KMS-11 (cell line): ENCODE data around the gene LIN7C.

Experiments
- H2AFZ ChIP-seq: fragments of 200-600 bp; sonication (generic); 2 replicates; pipeline ENCODE4 v1.6.1; 2016; ENCODE audit warnings: antibody characterized with exemption, mixed run types, low read depth
- H3K27ac ChIP-seq: fragments of 200-600 bp; sonication (generic); 2 replicates; pipeline ENCODE4 v1.6.1; 2016; ENCODE audit warnings: mild to moderate bottlenecking, mixed run types
- H3K27me3 ChIP-seq: fragments of 200-600 bp; sonication (generic); 2 replicates; pipeline ENCODE4 v1.6.1; 2017; ENCODE audit warnings: mild to moderate bottlenecking, low read depth, mixed run types, moderate library complexity; ENCODE audit not compliant: insufficient read depth
- H3K36me3 ChIP-seq: fragments of 200-600 bp; sonication (generic); 2 replicates; pipeline ENCODE4 v1.6.1; 2017; ENCODE audit warnings: mild to moderate bottlenecking, mixed run types; ENCODE audit not compliant: insufficient read depth
- H3K4me1 ChIP-seq: fragments of 200-600 bp; sonication (generic); 2 replicates; pipeline ENCODE4 v1.6.1; 2016; ENCODE audit warnings: mild to moderate bottlenecking, low read depth, mixed run types; ENCODE audit not compliant: poor library complexity, severe bottlenecking
- H3K4me2 ChIP-seq: fragments of 200-600 bp; sonication (generic); 2 replicates; pipeline ENCODE4 v1.7.0; 2016; ENCODE audit warnings: mild to moderate bottlenecking, mixed run types
- H3K4me3 ChIP-seq: fragments of 200-600 bp; sonication (generic); IDR thresholded peaks from 2 replicates; pipeline ENCODE4 v1.6.1; 2017; ENCODE audit warnings: low read depth, low read length, mixed read lengths; ENCODE audit not compliant: insufficient read depth
- H3K79me2 ChIP-seq: fragments of 200-600 bp; sonication (generic); 2 replicates; pipeline ENCODE4 v1.6.1; 2016; ENCODE audit warnings: low read depth, mixed run types; ENCODE audit not compliant: insufficient read depth
- H3K9ac ChIP-seq: fragments of 200-600 bp; sonication (generic); 2 replicates; pipeline ENCODE4 v1.6.1; 2016; ENCODE audit warnings: mild to moderate bottlenecking, mixed run types
- H4K20me1 ChIP-seq: fragments of 200-600 bp; sonication (generic); 2 replicates; pipeline ENCODE4 v1.6.1; 2016; ENCODE audit warnings: mild to moderate bottlenecking, mixed run types; ENCODE audit not compliant: insufficient read depth
- TF ChIP-seq, protein P1 (sequence below): fragments of 200-600 bp; sonication (generic); conservative IDR thresholded peaks from 2 replicates; pipeline ENCODE4 v1.6.1; 2017; ENCODE audit warnings: low read depth, mild to moderate bottlenecking, antibody characterized with exemption, low read length, moderate library complexity, mixed read lengths

LIN7C gene

GRCh38 chr11:27481992-27482391 is 24.6 kb downstream of the LIN7C start:
- no peaks in the 10 kb centered on the region for H3K4me1 ChIP-seq
- H4K20me1 ChIP-seq, result no peaks in the 10 kb centered on the region
- TF ChIP-seq, protein P1, sequence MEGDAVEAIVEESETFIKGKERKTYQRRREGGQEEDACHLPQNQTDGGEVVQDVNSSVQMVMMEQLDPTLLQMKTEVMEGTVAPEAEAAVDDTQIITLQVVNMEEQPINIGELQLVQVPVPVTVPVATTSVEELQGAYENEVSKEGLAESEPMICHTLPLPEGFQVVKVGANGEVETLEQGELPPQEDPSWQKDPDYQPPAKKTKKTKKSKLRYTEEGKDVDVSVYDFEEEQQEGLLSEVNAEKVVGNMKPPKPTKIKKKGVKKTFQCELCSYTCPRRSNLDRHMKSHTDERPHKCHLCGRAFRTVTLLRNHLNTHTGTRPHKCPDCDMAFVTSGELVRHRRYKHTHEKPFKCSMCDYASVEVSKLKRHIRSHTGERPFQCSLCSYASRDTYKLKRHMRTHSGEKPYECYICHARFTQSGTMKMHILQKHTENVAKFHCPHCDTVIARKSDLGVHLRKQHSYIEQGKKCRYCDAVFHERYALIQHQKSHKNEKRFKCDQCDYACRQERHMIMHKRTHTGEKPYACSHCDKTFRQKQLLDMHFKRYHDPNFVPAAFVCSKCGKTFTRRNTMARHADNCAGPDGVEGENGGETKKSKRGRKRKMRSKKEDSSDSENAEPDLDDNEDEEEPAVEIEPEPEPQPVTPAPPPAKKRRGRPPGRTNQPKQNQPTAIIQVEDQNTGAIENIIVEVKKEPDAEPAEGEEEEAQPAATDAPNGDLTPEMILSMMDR, result no peak
- no peak overlapping the region for H3K9ac ChIP-seq
- H2AFZ ChIP-seq, result no peak overlapping the region
- H3K79me2 ChIP-seq, result no peaks in the 10 kb centered on the region
- H3K36me3 ChIP-seq, result no peaks in the 10 kb centered on the region
- no peak overlapping the region for H3K27ac ChIP-seq
- H3K4me2 ChIP-seq, result no peak overlapping the region
- H3K27me3 ChIP-seq, result no peaks in the 10 kb centered on the region
- no peak overlapping the region for H3K4me3 ChIP-seq

- H4K20me1 ChIP-seq, result no peaks in the 10 kb centered on the region
- no peak overlapping the region for H3K4me3 ChIP-seq
- H3K4me2 ChIP-seq, result no peak overlapping the region
- no peaks in the 10 kb centered on the region for H3K36me3 ChIP-seq
- H3K9ac ChIP-seq, result no peak overlapping the region
- no peaks in the 10 kb centered on the region for H3K27me3 ChIP-seq
- no peaks in the 10 kb centered on the region for H3K79me2 ChIP-seq
- no peak overlapping the region for H3K27ac ChIP-seq
- H2AFZ ChIP-seq, result no peak overlapping the region
- TF ChIP-seq, protein P1, result no peak
- no peaks in the 10 kb centered on the region for H3K4me1 ChIP-seq
Observed at GRCh38 chr11:27477831-27478230, 28.7 kb downstream of the LIN7C start.

DNA sequence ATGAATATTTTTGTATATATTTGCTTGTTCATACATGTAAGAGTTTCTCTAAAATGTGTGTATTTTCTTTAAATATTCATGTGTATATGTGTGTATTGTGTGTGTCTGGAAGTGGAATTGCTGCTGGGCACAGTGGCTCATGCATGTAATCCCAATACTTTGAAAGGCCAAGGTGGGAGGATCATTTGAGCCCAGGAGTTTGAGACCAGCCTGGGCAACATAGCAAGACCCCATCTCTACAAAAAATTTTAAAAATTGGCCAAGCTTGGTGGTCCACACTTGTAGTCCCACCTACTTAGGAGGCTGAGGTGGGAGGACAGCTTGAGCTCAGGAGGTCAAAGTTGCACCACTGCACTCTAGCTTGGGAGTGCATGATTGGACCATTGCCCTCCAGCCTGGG is 29.3 kb downstream of the LIN7C start:
- no peak overlapping the region for H3K4me3 ChIP-seq
- no peak overlapping the region for H2AFZ ChIP-seq
- no peaks in the 10 kb centered on the region for H4K20me1 ChIP-seq
- no peak overlapping the region for H3K27ac ChIP-seq
- no peaks in the 10 kb centered on the region for H3K36me3 ChIP-seq
- TF ChIP-seq, protein P1, result no peak
- H3K4me2 ChIP-seq, result no peak overlapping the region
- H3K79me2 ChIP-seq, result no peaks in the 10 kb centered on the region
- H3K4me1 ChIP-seq, result no peaks in the 10 kb centered on the region
- no peak overlapping the region for H3K9ac ChIP-seq
- no peaks in the 10 kb centered on the region for H3K27me3 ChIP-seq

GRCh38 chr11:27475622-27476021 is 30.9 kb downstream of the LIN7C start:
- Histone ChIP-seq H3K79me2 (peaks cover 1% of the 10 kb centered on the region; the same call in 1 of the 2 replicates), H3K4me3 (no peak overlapping the region), H3K27me3 (no peaks in the 10 kb centered on the region), H3K4me2 (no peak overlapping the region), H3K27ac (no peak overlapping the region), H4K20me1 (no peaks in the 10 kb centered on the region), H3K4me1 (peaks cover 4% of the 10 kb centered on the region), H3K36me3 (no peaks in the 10 kb centered on the region), H3K9ac (no peak overlapping the region), H2AFZ (no peak overlapping the region)
- TF ChIP-seq, protein P1, result no peak
